NCI-H187 (cell line): ENCODE measurements around the gene TGFBR3L.

ENCODE experiments used
- DNase-seq, 2 experiments: peaks; one replicate each; lab custom pipeline; 2025; lab: John Stamatoyannopoulos, UW

Gene TGFBR3L

DNA sequence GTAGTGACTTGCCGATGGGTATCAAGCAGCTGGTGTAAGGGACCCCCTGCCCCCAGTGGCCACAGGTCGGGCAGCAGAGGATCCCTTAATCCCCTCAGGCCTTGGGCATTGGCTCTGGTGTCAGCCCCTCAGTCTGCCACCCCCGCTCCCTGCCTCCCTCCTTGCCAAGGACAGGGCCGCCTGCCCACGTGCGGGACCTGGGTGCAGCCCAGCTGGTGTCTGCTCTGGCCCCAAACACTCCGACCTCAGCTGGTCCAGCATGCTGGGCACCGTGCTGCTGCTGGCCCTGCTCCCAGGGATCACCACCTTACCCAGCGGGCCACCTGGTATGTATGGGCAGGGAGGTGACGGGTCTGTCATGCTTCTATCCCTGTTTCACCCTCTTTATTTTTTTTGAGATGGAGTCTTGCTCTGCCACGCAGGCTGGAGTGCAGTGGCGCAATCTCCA is at the start of gene TGFBR3L:
Gene TGFBR3L (plus strand): TSS at position 233 of the 448 bp plus-strand sequence.
- DNase-seq = no peak

DNA sequence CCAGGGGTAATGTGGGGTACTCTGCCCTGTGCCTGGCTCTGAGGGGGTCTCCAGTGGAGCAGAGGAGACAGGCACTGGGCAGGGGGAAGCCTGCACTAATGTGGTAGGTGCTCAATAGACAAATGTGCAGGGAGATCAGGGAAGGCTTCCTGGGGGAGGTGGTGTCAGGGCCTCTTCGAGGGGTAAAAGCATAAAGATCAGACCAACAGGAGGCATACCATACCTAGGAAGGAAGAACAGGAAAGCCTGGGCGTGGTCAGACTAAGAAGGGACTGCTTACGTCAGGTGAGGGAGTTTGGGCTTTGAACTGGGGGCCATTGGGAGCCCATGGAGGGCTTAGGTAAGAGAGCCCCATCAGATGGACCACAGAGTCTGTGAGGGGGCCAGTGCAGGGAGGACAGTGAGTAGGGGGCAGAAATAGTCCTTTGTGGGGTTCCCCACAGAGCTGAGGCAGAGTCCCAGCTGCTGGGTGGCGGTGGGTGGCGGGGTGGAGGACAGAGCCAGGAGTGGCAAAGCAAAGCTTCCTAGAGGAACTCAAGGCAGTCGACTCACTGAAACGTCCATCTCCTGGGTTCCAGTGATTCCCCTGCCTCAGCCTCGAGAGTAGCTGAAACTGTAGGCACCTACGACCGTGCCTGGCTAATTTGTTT is 49.2 kb upstream of the TGFBR3L start:
- DNase-seq = no peak

DNA sequence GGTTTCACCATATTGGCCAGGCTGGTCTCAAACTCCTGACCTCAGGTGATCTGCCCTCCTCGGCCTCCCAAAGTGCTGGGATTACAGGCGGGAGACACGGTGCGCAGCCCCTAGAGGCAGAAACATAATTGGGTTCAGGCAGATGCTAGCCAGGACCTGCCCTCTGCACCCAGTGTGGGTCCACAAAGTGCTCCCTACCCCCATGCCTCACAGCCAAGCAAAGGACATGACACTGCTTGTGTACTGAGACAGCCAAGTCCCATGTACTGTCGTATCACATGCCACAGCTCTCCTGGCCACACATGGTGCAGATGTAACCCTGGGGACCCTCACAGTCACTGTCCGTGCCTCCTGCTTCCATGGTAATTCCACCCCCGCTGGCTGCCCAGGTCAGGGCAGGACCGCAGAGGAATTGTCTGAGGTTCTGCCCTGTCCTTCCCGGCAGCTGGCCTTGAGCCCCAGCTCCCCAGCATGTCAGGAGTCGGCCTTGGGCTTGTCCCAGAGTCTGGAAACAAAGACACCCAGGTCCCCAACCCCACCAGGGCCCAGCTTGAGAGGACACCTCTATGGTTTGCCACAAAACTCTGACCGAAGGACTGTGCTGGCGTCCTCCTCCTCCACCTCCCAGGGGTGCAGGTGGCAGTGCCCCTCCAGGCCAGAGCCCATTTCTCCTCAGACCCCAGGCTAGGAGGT is 48.1 kb upstream of the TGFBR3L start:
- no peak for DNase-seq

DNA sequence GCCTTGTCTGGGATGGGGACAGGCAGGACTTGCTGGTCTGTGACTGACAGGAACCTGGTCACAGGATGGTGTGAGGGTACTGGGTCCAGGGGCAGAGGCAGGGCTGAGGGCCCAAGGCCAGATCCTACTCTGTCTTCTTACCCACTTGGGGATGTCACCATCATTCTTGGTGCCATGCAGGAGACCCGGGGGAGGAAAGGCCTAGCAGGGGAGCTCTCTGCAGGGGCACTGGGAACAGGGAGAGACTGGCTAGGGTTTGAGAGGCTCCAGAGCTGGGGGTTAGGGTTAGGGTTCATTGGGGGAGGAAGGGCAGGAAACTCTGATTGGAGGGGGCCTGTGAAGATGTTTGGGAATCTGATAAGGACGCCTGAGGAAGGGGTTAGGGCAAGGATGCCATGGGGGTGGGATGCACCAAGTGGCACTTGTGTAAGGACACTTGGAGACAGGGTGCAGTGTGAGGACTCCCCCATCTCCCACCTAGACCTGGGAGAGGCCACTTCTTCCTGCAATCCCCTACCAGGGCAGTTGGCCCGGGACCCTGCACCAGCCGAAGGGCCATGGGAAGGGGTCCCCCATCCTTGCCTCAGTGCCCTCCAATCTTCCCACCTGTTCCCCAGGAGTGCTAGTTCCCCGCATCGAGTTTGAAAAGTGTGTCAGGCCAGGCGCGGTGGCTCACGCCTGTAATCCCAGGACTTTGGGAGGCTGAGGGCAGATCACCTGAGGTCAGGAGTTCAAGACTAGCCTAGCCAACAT is 47.4 kb upstream of the TGFBR3L start:
- DNase-seq = no peak

DNA sequence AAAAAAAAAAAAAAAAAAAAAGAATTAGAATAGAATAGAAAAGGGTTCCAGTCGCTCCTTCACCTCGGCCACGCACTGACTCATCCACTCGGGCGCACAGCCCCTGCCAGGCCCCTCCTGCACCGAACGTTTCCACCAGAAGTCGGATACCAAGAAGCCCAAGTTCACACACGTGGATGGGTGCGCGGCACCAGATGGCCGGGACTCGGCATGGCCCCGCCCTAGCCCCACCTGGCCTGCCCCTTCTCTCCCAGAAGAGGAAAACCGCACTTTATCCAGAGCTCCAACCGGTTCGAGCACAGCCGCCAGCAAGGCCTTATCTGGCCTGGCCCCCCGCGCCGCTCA is 46.3 kb upstream of the TGFBR3L start:
- no peak for DNase-seq

DNA sequence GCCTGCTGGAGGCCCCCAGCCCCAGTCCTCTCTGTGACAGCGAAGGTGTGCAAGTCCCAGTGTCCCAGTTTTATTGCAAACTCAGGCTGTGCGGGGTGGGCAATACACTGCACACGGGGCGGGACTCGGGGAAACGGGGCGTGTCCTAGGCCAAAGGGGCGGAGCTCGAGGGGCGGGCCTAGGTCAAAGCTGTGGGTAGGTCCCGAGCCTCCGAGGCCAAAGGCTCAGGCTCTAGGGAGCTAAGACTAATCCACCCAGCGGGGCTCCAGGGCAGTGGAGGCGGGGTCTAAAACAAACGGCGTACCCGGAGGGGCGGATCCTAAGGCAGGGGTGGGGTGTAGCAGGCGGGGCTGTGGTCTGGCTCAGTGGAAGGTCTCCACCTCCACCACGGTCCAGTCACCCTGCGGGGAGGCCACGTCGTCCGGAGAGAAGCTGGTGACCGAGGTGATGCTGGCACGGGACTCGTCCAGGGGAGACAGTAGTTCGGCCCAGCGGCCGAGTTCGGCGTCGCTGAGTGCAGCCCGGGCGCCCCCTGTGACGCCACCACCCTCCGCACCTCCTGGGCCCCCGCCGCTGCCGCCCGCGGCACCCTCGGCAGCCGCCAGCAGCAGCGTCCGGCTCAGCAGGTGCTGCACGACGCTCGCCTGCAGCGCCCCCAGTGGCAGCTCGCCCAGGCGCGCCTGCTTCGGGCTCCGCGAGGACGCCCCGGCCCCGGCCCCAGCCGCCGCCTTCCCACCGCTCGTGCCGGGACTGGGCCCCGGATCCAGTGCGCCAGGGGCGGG is 45.8 kb upstream of the TGFBR3L start:
- peak; percentile 25 to 43 for DNase-seq

DNA sequence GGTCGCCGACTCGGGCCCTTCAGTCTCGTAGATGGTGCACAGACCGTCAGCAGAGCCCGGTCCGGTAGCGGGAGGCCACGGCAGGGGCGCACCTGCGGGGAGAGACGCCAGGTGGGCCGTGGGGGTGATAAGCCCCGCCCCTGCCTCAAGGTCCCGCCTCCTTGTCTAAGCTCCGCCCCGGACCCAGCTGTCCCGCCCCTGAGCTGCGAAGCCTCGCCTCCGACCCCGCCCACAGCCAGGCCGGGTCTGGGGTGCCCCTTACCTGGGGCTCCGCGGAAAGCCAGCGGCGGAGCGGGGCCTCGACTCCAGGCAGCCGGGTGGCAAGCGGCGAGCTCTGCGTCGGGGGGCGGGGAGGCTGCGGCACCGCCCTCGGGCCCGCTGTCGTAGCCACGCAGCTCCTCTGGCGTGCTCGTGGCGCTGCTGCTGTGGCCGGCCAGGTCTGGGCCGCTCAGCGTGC is 45.1 kb upstream of the TGFBR3L start:
- DNase-seq = peak in 1 of 2 experiments; percentile 35

DNA sequence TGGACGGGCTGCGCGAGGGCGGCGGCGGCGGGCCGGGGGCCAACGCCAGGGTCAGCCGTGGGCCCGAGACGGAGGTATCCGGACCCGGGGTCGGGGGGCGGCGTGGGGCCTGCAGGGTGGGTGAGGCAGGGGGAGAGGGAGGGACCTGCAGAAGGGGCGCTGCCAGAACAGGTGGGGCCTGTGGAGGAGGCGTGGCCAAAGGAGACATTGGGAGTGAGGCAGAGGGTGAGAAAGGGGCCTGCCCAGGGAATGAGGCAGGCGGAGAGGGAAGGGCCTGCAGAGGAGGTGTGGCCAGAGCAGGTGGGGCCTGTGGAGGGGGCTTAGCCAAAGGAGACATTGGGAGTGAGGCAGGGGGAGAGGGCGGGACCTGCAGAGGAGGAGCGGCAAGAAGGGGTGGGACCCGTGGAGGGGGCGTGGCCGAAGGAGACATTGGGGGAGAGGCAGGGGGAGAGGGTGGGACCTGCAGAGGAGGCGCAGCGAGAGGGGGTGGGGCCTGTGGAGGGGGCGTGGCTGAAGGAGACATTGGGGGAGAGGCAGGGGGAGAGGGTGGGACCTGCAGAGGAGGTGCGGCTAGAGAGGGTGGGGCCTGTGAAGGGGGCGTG is 44.6 kb upstream of the TGFBR3L start:
- DNase-seq = peak; percentile 12 to 47

DNA sequence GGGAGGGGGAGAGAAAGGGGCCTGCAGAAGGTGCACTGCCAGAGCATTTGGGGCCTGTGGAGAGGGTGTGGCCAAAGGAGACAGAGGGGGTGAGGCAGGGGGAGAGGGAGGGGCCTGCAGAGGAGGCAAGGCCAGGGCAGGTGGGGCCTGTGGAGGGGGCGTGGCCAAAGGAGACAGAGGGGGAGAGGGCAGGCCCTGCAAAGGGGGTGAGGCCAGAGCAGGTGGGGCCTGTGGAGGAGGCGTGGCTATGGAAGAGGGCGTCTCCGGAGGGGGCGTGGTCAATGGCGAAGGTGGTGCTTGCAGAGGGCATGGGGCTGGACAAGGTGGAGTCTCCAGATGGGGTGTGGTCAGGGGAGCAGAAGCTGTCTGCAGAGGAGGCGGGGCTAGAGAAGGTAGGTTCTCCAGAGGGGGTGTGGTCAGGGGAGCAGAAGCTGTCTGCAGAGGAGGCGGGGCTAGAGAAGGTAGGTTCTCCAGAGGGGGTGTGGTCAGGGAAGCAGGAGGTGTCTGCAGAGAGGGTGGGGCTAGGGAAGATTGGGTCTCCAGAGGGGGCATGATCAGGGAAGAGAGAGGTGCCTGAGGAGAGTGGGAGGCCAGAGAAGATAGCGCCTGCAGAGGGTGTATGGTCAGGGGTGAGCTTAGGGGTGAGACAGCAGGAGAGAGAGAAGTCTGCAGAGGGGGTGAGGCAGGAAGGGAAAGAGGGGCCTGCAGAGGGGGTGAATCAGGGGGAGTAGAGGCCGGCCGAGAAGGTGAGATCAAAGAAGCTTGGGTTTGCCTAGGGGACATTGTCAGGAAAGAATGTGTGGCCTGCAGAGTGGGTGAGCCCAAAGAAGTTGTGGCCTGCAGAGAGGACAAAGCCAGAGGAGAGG is 43.8 kb upstream of the TGFBR3L start:
- DNase-seq = peak; percentile 5 to 41

DNA sequence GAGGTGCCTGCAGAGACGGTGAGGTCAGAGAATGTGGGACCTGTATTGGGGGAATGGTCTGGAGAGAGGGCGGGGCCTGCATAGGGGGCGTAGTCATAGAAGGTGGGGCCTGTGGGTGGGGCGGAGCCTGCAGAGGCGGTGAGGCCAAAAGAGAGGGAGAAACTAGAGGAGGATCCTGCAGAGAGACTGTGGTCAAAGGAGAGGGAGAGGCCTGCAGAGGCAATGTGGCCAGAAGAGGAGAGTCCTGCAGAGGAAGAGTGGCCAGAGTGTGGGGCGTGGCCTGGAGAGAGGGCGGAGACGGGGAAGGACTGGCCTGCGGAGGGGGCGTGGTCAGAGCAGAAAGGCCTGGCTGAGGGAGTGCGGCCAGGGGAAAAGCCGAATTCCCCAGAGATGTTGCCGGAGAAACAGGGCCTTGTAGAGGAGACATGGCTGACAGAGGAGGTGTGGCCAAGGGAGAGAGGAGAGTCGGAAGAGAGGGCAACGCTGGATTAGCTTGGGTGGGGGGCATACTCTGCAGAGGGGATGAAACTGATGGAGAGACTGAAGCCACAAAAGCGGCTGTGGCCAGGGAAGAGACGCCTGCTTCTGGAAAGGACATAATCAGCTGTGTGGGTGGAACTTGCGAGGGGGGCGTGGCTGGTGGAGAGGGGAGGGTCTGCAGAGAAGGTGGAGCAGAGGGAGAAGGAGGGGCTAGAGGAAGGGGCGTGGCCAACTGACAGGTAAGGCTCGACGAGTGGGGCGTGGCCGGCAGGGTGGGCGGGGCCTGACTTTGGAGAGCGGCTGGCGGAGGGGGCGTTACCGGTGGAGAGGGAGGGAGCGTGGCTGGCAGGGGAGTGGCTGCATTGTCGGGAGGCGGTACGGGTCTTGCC is 43.0 kb upstream of the TGFBR3L start:
- DNase-seq = peak; percentile 88 to 91

DNA sequence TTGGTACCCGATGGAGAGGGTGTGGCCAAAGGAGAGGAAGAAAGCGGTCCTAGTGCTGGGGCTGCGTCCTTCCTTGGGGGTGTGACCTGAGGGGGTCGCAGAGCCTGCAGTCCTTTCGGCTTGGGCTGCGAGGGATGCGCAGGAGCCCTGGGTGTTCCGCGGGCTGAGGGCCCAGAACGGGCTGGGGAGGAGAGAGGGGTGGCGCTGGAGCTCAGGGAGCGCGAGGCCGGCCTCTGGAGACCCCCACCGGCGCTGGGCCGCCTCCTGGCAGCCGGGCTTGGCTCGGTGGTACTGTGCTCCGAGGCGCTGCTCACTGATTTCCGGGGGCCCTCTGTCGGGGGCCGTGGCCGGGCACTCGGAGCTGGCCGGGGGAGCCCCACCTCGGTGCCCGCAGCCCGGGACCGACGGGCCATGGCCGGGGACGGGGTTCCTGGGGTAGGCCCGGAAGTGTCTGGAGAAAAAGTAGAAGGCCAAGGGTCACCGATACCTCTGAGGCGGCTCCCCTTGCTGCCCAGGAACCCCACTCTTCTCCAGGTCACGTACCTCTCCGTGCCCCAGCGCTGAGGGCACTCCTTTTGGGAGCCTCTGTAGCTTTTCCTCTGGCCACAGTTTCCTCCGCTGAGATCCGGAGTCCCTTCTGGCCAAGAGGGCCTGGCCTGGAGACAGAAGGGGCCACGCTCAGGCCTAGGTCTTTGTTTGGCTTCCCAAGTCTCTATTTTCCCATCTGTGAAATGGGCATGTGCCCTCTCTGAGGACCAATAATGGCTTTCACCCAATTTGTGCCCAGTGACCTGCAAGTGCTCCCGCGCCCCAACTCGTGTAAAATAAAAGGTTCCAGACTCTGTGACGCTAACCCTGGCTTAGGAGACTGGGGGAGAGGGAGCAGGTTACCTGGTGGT is 42.1 kb upstream of the TGFBR3L start:
- DNase-seq = no peak

DNA sequence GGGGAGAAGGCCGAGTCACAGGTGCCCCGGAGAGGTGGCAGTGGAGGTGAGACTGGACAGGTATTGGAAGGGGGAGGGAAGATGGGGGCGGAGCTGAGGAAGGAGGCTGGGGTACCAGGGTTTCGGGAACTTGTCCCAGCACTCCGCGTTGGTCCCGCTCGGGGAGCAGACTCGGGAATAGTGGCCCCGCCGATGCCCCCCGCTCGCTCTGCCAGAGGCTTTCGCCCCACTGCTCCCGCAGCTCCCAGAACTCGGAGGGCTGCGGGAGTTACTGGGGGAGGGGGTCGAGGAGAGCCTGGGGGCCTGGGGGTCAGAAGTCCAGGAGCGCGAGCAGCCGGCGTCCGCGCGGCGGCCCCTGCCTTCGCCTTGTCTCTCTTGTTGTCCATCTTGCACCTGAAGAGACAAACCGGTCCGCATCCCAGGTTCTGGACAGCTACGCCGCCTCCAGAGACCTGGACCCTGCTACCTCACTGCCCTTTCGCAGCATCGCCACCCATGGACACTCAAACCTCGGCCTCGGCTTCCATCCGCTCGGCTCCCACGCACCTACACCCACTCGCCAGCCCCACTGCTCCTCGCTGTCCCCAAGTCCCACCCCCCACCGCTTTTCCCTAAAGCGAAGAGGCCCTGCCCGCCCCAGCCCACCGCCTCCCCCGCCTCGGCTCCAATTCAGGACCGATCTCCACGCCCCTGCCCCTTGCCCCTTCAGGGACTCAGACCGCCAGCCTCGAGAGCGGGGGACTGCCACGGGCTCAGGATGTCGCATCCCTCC is 41.1 kb upstream of the TGFBR3L start:
- DNase-seq = no peak

DNA sequence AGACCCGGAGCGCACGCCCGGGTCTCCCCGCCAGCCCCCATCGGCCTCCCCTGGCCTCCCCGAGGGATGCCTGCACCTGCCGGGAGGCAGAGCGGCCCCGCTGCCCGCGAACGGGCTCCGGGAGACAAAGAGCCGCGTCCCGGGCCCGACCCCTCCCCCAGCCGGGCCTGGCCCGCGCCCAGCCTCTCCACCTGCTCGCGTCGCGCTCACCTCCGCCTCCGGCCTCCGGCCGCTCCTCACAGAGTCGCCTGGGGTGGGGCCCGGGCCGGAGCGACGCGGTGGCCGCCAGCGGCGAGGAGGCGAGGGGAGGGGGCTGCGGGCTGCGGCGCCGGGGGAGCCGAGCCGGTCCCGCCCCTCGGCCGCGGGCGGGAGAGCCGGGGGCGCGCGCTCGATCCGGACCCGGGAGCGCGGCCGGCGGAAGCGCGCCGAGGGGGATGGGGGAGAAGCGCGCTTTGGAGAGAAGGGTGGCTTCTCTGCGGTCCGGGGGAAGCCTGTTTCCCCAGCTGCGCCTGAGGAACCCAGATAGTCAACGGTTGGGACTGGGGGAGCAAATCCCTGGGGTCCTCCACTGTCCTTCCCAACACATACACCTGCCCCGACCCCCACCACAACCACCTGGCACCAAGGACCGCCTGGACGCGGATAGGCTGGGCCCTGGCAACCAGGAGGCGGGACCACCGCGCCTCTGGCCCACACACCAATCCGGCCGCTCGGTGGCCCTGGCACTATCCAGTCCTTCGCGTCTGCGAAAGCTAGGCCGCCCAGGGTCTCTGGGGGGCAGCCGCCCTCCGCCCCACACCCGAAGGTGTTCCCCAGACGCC is 40.3 kb upstream of the TGFBR3L start, which contains the start of gene PRR36:
Gene PRR36 (minus strand): TSS at position 315 of the 821 bp plus-strand sequence. CDS start 701 bp downstream, outside the sequence.
- peak; percentile 63 to 67 for DNase-seq

DNA sequence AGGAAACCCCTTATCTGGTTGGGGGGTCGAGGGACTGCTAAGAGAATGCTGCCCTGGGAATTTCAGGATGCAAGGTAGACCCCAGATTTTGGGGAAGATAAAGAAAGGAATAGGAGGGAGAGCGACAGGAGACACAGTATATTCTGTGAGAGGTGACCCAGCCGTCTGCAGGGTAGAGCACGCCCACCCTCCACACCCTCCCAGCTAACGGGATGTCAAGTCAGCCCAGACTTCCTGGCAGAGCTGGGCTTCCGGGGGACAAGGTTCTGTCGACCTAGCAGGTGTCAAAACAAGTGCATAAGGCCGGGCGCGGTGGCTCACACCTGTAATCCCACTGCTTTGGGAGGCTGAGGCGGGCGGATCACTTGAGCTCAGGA is 39.7 kb upstream of the TGFBR3L start:
- DNase-seq = no peak

DNA sequence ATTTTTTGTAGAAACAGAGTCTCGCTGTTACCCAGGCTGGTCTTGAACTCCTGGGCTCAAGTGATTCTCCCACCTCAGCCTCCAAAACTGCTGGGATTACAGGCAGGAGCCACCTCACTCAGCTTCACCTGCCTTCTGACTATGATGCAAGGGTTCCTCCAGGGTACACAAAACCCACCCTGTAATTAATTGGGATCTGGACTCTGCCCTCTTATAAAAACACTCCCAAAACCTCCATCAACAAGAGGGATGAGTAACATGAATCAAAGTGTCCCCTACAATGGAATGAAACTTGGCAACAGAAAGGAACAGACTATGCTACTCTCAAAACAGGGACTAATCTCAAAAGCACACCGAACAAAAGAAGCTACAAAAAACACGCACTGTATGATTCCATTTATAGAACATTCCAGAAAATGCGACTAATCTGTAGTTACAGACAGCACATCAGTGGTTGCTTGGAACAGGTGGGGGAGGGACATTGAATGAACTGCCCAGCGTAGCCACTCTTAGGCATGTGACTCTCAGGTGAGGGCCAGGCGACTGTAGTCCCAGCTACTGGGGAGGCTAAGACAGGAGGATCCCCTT is 37.3 kb upstream of the TGFBR3L start:
- DNase-seq = no peak

DNA sequence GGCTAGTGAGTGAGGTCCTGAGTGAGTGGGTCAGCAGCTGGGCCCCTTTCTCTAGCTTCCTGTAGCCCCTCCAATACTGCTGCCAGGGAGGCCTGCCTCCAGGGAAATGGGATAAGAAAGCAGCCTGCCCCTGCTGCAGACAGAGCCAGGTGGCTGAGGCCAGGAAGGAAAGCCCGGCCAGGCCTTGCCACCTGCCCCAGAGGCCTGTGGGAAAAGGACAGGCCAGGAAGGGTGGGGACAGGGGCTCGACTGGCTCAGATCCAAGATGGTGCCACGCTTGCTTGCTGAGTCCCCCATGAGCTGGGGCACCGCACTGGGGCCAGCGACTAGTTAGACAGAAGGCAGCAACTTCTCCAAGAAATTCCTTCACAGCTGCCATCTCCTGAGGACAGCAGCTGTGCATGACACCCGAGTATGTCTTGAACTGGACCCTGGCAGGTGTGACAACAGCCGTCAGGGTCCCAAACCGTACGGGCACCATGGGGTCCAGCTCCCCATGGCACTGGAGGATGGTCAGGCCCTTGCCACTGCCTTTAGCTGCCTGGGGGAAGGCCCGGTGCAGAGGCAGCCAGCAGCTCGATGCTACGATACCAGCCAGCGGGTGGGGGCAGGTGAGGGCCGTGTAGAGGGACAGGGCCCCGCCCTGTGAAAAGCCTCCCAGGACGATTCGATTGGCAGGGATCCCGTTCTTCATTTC is 35.4 kb upstream of the TGFBR3L start:
- DNase-seq = no peak
